Gastrocnemius medialis (tissue), 4 donors: ENCODE data around the gene PRR36. TPM values are rescaled to one million over a fixed set of nuclear protein-coding genes. Genes with fewer than 3 reads are reported as not detected.
"Not testable (repeated sequence)": the region's sequence is repeated elsewhere in the genome, so short reads cannot be mapped to it uniquely, and the experiment has no call there.

Experiments
- ATAC-seq, 2 donors: fragments of 150-250 bp; one replicate each; pipeline ENCODE4 v1.9.1; 2016
- DNase-seq, 2 donors: peaks; one replicate each; pipeline ENCODE4 v3.0.0-alpha.2; 2019
- H3K27ac ChIP-seq, 4 donors: fragments of 200-600 bp; sonication (generic); 1 replicate in 1 of 4; 2 replicates in 3 of 4; pipeline ENCODE4 v1.5.1; 2016 to 2018; ENCODE audit warnings: mild to moderate bottlenecking in 2 of 4, moderate library complexity in 1 of 4
- H3K27me3 ChIP-seq, 3 donors: fragments of 200-600 bp; sonication (generic) in 2 of 3; 1 replicate in 1 of 3; 2 replicates in 2 of 3; pipeline versions ENCODE4 v1.5.1 to v1.6.0; 2016 to 2019; ENCODE audit warnings: mild to moderate bottlenecking in 1 of 3, moderate library complexity in 1 of 3
- H3K36me3 ChIP-seq, 2 donors: fragments of 200-600 bp; sonication (generic) in 1 of 2; one replicate each; pipeline ENCODE4 v1.5.1; 2017 to 2018
- H3K4me1 ChIP-seq, 2 donors: fragments of 200-600 bp; sonication (generic) in 1 of 2; one replicate each; pipeline ENCODE4 v1.5.1; 2016 to 2017; ENCODE audit warnings: mild to moderate bottlenecking in 2 of 2
- H3K4me3 ChIP-seq, 4 donors: fragments of 200-600 bp; sonication (generic) in 3 of 4; 1 replicate in 1 of 4; 2 replicates in 3 of 4; pipeline ENCODE4 v1.5.1; 2016 to 2019; ENCODE audit warnings: mild to moderate bottlenecking in 2 of 4
- H3K9me3 ChIP-seq, 3 donors: fragments of 200-600 bp; sonication (generic) in 2 of 3; 1 replicate in 1 of 3; 2 replicates in 2 of 3; pipeline ENCODE4 v1.5.1; 2016 to 2019
- POLR2A ChIP-seq, 2 donors: fragments of 450-650 bp; IDR thresholded peaks; one replicate each; pipeline ENCODE4 v1.6.1; 2017; ENCODE audit warnings: antibody characterized with exemption in 2 of 2, mild to moderate bottlenecking in 2 of 2, moderate library complexity in 2 of 2
- in situ Hi-C, 4 donors: fragments of 200-750 bp; cut with MboI; loops; one replicate each; pipeline versions ENCODE4 v1.15.0 to v1.8.0; 2017; ENCODE audit warnings: low sequenced_read_pairs in 4 of 4
- intact Hi-C: fragments of 100-400 bp; cut with DNase I; formaldehyde crosslinking; loops from one replicate; pipeline ENCODE4 v1.15.1; 2023; ENCODE audit warnings: low total_unique reads
- total RNA-seq, 4 donors: library from RNA; depleted of rRNA; stranded (reverse); fragments of >200 nt; gene quantifications; one replicate each; pipeline versions ENCODE4 v1.1.0 to v1.2.3, GENCODE V29; 2016
- TF ChIP-seq, protein P1 (sequence below), 5 experiments: fragments of 450-650 bp in 3 of 5; fragments of 200-600 bp in 2 of 5; sonication (generic) in 2 of 5; IDR thresholded peaks in 4 of 5; conservative IDR thresholded peaks in 1 of 5; 1 replicate in 4 of 5; 2 replicates in 1 of 5; pipeline ENCODE4 v1.5.1; 2016 to 2019; ENCODE audit warnings: antibody characterized with exemption in 5 of 5, mild to moderate bottlenecking in 3 of 5, moderate library complexity in 3 of 5

PRR36 gene
- total RNA-seq, 4 donors from 2014 or later = not detected

- no peak overlapping the region for H3K27ac ChIP-seq
- H3K4me1 ChIP-seq = no peaks in the 10 kb centered on the region
- peaks cover 29 to 55% (median 47%) of the 10 kb centered on the region in 3 donors for H3K27me3 ChIP-seq
- no peak for TF ChIP-seq POLR2A (IDR thresholded peaks at IDR 0.05)
- TF ChIP-seq, protein P1, sequence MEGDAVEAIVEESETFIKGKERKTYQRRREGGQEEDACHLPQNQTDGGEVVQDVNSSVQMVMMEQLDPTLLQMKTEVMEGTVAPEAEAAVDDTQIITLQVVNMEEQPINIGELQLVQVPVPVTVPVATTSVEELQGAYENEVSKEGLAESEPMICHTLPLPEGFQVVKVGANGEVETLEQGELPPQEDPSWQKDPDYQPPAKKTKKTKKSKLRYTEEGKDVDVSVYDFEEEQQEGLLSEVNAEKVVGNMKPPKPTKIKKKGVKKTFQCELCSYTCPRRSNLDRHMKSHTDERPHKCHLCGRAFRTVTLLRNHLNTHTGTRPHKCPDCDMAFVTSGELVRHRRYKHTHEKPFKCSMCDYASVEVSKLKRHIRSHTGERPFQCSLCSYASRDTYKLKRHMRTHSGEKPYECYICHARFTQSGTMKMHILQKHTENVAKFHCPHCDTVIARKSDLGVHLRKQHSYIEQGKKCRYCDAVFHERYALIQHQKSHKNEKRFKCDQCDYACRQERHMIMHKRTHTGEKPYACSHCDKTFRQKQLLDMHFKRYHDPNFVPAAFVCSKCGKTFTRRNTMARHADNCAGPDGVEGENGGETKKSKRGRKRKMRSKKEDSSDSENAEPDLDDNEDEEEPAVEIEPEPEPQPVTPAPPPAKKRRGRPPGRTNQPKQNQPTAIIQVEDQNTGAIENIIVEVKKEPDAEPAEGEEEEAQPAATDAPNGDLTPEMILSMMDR (IDR thresholded peaks at IDR 0.05 in 4 of 5, conservative IDR thresholded peaks at IDR 0.05 in 1 of 5) = no peak
- H3K36me3 ChIP-seq = no peaks in the 10 kb centered on the region
- ATAC-seq (no peak), DNase-seq (no peak)
- no peak overlapping the region for H3K4me3 ChIP-seq
- in situ Hi-C loops (no loop called here), intact Hi-C loops (no loop called here)
- H3K9me3 ChIP-seq = no peaks in the 10 kb centered on the region
Observed at GRCh38 chr19:7862413-7862951, 11.7 kb downstream of the PRR36 start.

- Histone ChIP-seq H3K4me3 (no peak overlapping the region), H3K27ac (no peak overlapping the region), H3K9me3 (no peaks in the 10 kb centered on the region), H3K27me3 (peaks cover 23 to 49% (median 41%) of the 10 kb centered on the region in 3 donors), H3K36me3 (no peaks in the 10 kb centered on the region), H3K4me1 (no peaks in the 10 kb centered on the region)
- no peak for ATAC-seq
- DNase-seq = no peak
- in situ Hi-C loops = no loop called here
- intact Hi-C loops = no loop called here
- TF ChIP-seq, protein P1 (IDR thresholded peaks at IDR 0.05 in 4 of 5, conservative IDR thresholded peaks at IDR 0.05 in 1 of 5) = no peak
Observed at GRCh38 chr19:7861619-7862412, 12.4 kb downstream of the PRR36 start.

GRCh38 chr19:7860714-7861618 lies 13.2 kb downstream of the PRR36 start:
- in situ Hi-C loops = no loop called here
- no peaks in the 10 kb centered on the region for H3K36me3 ChIP-seq
- DNase-seq (no peak), ATAC-seq (no peak)
- peaks cover 18 to 40% (median 35%) of the 10 kb centered on the region in 3 donors for H3K27me3 ChIP-seq
- intact Hi-C loops = no loop called here
- H3K4me1 ChIP-seq = no peaks in the 10 kb centered on the region
- no peaks in the 10 kb centered on the region for H3K9me3 ChIP-seq
- H3K27ac ChIP-seq = no peak overlapping the region
- H3K4me3 ChIP-seq = no peak overlapping the region
- TF ChIP-seq, protein P1 (IDR thresholded peaks at IDR 0.05 in 4 of 5, conservative IDR thresholded peaks at IDR 0.05 in 1 of 5) = no peak

DNA sequence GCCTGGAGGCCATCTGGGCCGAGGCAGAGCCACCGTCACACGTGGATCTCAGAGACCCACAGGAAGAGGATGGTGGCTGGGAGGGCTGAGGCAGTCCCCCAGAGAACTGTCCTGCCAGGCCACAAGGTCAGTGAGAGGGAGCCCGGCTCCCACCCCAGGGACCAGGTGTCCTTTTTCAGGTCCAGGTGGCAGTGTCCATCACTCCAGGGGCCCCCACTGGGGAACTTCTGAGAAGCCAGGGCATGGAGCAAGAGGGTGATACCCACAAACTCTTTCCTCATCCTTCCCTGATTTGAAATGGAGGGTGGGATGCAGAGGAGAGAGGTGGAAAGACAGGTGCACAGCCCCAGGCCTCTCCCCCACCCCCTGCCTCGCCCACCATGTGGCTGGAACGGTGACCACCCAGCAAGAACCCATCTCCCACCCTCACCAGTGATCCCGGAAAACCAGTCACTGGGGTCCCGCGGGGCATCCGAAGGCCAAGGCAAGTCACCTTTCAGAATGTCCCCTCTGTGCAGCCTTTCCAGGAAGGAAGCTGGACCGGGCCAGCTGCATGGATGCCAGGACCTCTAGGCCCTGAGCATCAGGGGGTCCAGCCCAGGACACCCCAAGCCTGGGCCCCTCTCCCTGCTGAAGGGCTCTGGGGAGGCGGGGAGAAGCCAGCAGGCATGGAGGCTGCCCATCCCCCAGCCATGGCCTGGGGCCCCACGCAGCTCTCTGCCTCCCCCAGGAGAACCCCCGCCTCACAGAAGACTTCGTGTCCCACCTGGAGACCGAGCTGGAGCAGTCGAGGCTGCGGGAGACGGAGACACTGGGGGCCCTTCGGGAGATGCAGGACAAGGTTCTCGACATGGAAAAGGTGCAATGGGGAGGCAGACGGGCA lies 14.1 kb downstream of the PRR36 start:
- TF ChIP-seq, protein P1 (IDR thresholded peaks at IDR 0.05 in 4 of 5, conservative IDR thresholded peaks at IDR 0.05 in 1 of 5) = no peak
- TF ChIP-seq POLR2A (IDR thresholded peaks at IDR 0.05) = no peak
- Histone ChIP-seq H3K36me3 (no peaks in the 10 kb centered on the region), H3K9me3 (no peaks in the 10 kb centered on the region), H3K27me3 (peaks cover 16 to 33% (median 27%) of the 10 kb centered on the region in 3 donors), H3K4me1 (no peaks in the 10 kb centered on the region), H3K4me3 (no peak overlapping the region), H3K27ac (no peak overlapping the region)
- ATAC-seq = no peak
- intact Hi-C loops (loop anchor here (10.0 kb wide), 1 partner anchor 145 kb away; the partner anchor contains the start of gene ELAVL1), in situ Hi-C loops (no loop called here)
- no peak for DNase-seq

GRCh38 chr19:7859087-7859486 lies 15.1 kb downstream of the PRR36 start:
- H3K4me1 ChIP-seq, ATAC-seq, H3K27ac ChIP-seq, in situ Hi-C loops, H3K36me3 ChIP-seq, H3K9me3 ChIP-seq, DNase-seq, H3K4me3 ChIP-seq: not testable (repeated sequence)
- intact Hi-C loops = loop anchor here (10.0 kb wide), 1 partner anchor 146 kb away; the partner anchor contains the start of gene ELAVL1
- peaks cover 19 to 23% (median 20%) of the 10 kb centered on the region in 3 donors for H3K27me3 ChIP-seq
